ENCODE results near the gene GGT1. TPM values are rescaled to one million over a fixed set of nuclear protein-coding genes. Genes with fewer than 3 reads are reported as not detected.
"Not testable (repeated sequence)": the region's sequence is repeated elsewhere in the genome, so short reads cannot be mapped to it uniquely, and the experiment has no call there.

GGT1 gene
- total RNA-seq, 2 experiments from 2014 or later = 5.1 to 5.8 TPM

DNA sequence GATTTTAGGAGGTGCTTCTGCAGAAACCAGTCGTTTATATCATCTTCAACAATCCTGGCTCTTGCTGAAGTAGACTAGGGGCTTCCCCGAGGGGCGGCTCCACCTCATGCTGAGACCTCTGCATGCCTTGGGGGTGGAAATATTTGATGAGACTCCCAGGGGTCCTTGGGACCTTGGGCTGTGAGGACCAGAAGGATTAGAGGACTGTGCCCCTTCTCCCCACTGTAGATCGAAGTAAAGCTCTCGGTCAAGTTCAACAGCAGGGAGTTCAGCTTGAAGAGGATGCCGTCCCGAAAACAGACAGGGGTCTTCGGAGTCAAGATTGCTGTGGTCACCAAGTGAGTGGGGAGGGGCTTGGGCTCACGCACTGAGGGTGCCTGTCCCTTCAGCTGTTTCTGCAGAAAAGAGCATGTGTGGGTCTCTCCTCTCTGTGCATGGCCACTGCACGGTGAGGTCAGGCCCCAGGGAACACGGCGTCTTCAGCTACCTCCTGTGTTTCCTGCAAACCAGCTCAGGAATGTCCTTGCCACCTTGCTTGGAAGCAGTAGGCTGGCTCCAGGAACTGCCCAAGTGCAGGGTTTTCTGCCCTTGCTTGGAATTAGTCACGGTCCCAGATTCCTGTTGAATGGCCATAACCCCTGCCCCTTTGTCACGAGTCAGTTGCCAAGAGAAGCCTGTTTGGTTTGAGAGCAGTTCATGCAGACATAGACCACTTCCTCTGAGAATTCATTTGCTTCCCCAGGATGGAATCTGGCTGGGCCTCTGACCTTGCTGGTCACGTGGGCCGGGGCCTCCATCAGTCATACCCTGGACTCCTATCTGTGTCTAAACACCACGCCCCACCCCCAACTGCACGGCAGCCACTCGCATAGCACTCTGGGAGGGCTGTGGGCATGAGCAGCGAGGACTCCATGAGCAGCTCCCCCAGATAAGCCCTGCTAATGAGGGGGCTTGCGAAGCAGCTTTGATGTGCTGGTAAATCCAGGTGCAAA is 42.7 kb downstream of the GGT1 start:
- POLR2A ChIA-PET; H3K9me3 ChIP-seq (ENCODE audit: low read length); intact Hi-C loops (cut with micrococcal nuclease; ENCODE audit: unreplicated experiment); H4K20me1 ChIP-seq (ENCODE audit: insufficient read depth, low read length); H3K4me3 ChIP-seq (ENCODE audit: low read depth, low read length, poor library complexity, severe bottlenecking); H3K27ac ChIP-seq (ENCODE audit: low read depth, low read length, poor library complexity, severe bottlenecking); H3K4me1 ChIP-seq (ENCODE audit: insufficient read depth, low read length, poor library complexity, severe bottlenecking); DNase-seq (ENCODE audit: low spot score); BruUV-seq (replicated peaks); H3K79me2 ChIP-seq (ENCODE audit: insufficient read depth, low read depth, low read length); H2AFZ ChIP-seq (ENCODE audit: low read length); H3K9me2 ChIP-seq (ENCODE audit: insufficient read depth, low read length); H3K4me2 ChIP-seq (ENCODE audit: low read length); H3K36me3 ChIP-seq (ENCODE audit: insufficient read depth, low read length); CTCF ChIA-PET (ENCODE audit: unreplicated experiment): not testable (repeated sequence)

DNA sequence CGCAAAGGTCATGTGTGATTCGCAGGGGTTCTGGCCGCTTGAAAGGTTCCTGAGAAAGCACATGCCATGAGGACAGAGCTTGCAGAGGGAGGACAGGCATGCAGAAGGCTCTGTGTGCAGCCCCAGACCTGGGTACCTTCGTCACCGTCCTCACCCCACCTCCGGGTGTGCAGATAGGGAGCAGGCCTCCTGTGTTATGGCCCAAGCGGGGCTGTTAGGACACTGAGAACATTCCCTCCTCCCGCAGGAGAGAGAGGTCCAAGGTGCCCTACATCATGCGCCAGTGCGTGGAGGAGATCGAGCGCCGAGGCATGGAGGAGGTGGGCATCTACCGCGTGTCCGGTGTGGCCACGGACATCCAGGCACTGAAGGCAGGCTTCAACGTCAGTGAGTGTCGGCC is 43.8 kb downstream of the GGT1 start:
- H3K27ac ChIP-seq (ENCODE audit: low read depth, low read length, poor library complexity, severe bottlenecking); H3K4me3 ChIP-seq (ENCODE audit: low read depth, low read length, poor library complexity, severe bottlenecking); BruUV-seq (replicated peaks); H3K9me3 ChIP-seq (ENCODE audit: low read length); H3K9me2 ChIP-seq (ENCODE audit: insufficient read depth, low read length); H3K79me2 ChIP-seq (ENCODE audit: insufficient read depth, low read depth, low read length); H3K36me3 ChIP-seq (ENCODE audit: insufficient read depth, low read length); H3K4me1 ChIP-seq (ENCODE audit: insufficient read depth, low read length, poor library complexity, severe bottlenecking); H4K20me1 ChIP-seq (ENCODE audit: insufficient read depth, low read length); intact Hi-C loops (cut with micrococcal nuclease; ENCODE audit: unreplicated experiment); CTCF ChIA-PET (ENCODE audit: unreplicated experiment); H3K4me2 ChIP-seq (ENCODE audit: low read length); POLR2A ChIA-PET; H2AFZ ChIP-seq (ENCODE audit: low read length); DNase-seq (ENCODE audit: low spot score): not testable (repeated sequence)

DNA sequence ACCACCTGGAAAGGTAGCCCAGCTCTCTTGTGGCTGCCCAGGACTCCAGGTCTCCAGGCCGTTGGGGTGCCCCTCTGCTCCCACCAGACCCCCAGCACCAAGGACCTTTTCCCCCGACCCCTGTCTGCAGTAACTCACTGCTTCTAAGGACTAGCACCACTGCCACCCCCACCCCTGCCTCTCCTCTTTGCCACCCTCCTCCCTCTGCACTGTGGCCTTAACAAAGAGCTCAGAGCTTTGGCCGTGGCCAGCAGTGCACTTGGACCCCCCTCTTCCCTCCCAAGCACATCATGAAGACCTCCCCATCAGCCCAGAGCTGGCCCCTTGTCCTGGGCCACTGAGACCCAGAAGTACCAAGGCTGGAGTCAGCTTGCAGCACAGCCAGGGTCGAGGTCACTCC is 46.4 kb downstream of the GGT1 start:
- CTCF ChIA-PET (ENCODE audit: unreplicated experiment); POLR2A ChIA-PET; H4K20me1 ChIP-seq (ENCODE audit: insufficient read depth, low read length); H3K9me3 ChIP-seq (ENCODE audit: low read length); H3K4me3 ChIP-seq (ENCODE audit: low read depth, low read length, poor library complexity, severe bottlenecking); BruUV-seq (replicated peaks); intact Hi-C loops (cut with micrococcal nuclease; ENCODE audit: unreplicated experiment); H3K9me2 ChIP-seq (ENCODE audit: insufficient read depth, low read length); H3K4me2 ChIP-seq (ENCODE audit: low read length); H3K27ac ChIP-seq (ENCODE audit: low read depth, low read length, poor library complexity, severe bottlenecking); H3K79me2 ChIP-seq (ENCODE audit: insufficient read depth, low read depth, low read length); DNase-seq (ENCODE audit: low spot score); H3K4me1 ChIP-seq (ENCODE audit: insufficient read depth, low read length, poor library complexity, severe bottlenecking); H3K36me3 ChIP-seq (ENCODE audit: insufficient read depth, low read length); H2AFZ ChIP-seq (ENCODE audit: low read length): not testable (repeated sequence)

DNA sequence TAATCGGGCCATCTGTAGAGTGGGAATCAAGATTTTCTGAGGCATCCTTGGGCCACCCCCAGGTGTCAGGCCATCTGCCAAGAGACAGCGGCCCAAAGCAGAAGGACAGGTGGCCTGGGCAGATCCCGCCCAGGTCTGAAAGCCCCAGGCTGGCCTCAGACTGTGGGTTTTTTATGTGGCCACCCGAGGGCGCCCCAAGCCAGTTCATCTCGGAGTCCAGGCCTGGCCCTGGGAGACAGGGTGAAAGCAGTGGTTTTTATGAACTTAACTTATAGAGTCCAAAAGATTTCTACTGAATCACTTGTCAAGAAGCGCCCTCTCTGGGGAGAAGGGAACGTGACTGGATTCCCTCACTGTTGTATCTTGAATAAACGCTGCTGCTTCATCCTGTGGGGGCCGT is 47.9 kb downstream of the GGT1 start:
- H3K4me3 ChIP-seq (ENCODE audit: low read depth, low read length, poor library complexity, severe bottlenecking); H2AFZ ChIP-seq (ENCODE audit: low read length); H3K36me3 ChIP-seq (ENCODE audit: insufficient read depth, low read length); POLR2A ChIA-PET; H3K79me2 ChIP-seq (ENCODE audit: insufficient read depth, low read depth, low read length); DNase-seq (ENCODE audit: low spot score); H3K4me2 ChIP-seq (ENCODE audit: low read length); H3K9me2 ChIP-seq (ENCODE audit: insufficient read depth, low read length); H4K20me1 ChIP-seq (ENCODE audit: insufficient read depth, low read length); CTCF ChIA-PET (ENCODE audit: unreplicated experiment); H3K9me3 ChIP-seq (ENCODE audit: low read length); H3K4me1 ChIP-seq (ENCODE audit: insufficient read depth, low read length, poor library complexity, severe bottlenecking); H3K27ac ChIP-seq (ENCODE audit: low read depth, low read length, poor library complexity, severe bottlenecking); BruUV-seq (replicated peaks); intact Hi-C loops (cut with micrococcal nuclease; ENCODE audit: unreplicated experiment): not testable (repeated sequence)

DNA sequence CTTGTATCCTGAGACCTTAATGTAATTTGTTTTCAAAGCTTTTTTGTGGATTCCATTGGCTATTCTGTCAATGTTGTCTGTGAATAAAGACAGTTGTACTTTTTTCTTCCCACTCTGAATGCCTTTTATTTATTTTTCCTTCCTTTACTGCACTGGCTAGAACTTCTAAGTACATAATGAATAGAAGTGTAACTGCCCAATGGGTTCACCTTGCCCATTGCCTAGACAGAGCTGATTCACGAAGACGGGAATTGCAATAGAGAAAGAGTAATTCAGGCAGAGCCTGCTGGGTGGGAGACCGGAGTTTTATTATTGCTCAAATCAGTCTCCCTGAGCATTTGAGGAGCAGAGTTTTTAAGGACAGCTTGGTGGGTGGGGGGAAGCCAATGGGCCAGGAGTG is 62.4 kb downstream of the GGT1 start:
- H3K79me2 ChIP-seq (ENCODE audit: insufficient read depth, low read depth, low read length); H2AFZ ChIP-seq (ENCODE audit: low read length); POLR2A ChIA-PET; H3K9me2 ChIP-seq (ENCODE audit: insufficient read depth, low read length); H4K20me1 ChIP-seq (ENCODE audit: insufficient read depth, low read length); H3K27ac ChIP-seq (ENCODE audit: low read depth, low read length, poor library complexity, severe bottlenecking); CTCF ChIA-PET (ENCODE audit: unreplicated experiment); H3K36me3 ChIP-seq (ENCODE audit: insufficient read depth, low read length); H3K9me3 ChIP-seq (ENCODE audit: low read length); H3K4me1 ChIP-seq (ENCODE audit: insufficient read depth, low read length, poor library complexity, severe bottlenecking); H3K4me2 ChIP-seq (ENCODE audit: low read length); BruUV-seq (replicated peaks); H3K4me3 ChIP-seq (ENCODE audit: low read depth, low read length, poor library complexity, severe bottlenecking); DNase-seq (ENCODE audit: low spot score): not testable (repeated sequence)
- intact Hi-C loops (cut with micrococcal nuclease; ENCODE audit: unreplicated experiment) = loop anchor here (10.0 kb wide), 1 partner anchor 89 kb away; no protein-coding TSS in a partner anchor

DNA sequence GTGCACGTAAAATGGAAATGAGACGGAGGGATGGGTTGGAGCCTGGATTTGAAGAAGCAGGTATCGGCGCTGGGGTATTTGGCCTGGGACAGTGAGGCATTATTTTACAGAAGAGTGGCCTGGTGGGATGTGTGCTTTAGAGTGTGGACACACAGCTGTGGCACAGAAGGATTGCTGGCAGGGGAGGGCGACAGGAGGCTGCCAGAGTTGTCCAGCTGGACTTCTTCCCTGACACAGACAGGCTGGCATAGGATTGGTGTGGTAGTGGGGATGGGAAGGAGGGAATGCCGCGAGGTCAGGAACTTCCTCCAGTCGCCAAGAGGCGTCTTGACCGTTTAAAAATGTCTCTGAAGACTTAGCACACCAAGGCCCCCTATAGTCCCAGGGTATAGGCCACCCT is 64.9 kb downstream of the GGT1 start:
- H3K79me2 ChIP-seq (ENCODE audit: insufficient read depth, low read depth, low read length); H3K27ac ChIP-seq (ENCODE audit: low read depth, low read length, poor library complexity, severe bottlenecking); H4K20me1 ChIP-seq (ENCODE audit: insufficient read depth, low read length); H3K9me2 ChIP-seq (ENCODE audit: insufficient read depth, low read length); CTCF ChIA-PET (ENCODE audit: unreplicated experiment); H3K4me3 ChIP-seq (ENCODE audit: low read depth, low read length, poor library complexity, severe bottlenecking); H2AFZ ChIP-seq (ENCODE audit: low read length); H3K36me3 ChIP-seq (ENCODE audit: insufficient read depth, low read length); H3K9me3 ChIP-seq (ENCODE audit: low read length); POLR2A ChIA-PET; DNase-seq (ENCODE audit: low spot score); BruUV-seq (replicated peaks); H3K4me1 ChIP-seq (ENCODE audit: insufficient read depth, low read length, poor library complexity, severe bottlenecking); H3K4me2 ChIP-seq (ENCODE audit: low read length): not testable (repeated sequence)
- intact Hi-C loops (cut with micrococcal nuclease; ENCODE audit: unreplicated experiment) = loop anchor here (10.0 kb wide), 1 partner anchor 87 kb away; no protein-coding TSS in a partner anchor
